SK-N-MC (cell line): ENCODE results near the gene TSHZ1.

ENCODE experiments used
- EZH2 ChIP-seq: fragments of 200-600 bp; sonication (generic); IDR thresholded peaks from one replicate; pipeline ENCODE4 v1.6.1; 2017; ENCODE audit warnings: antibody characterized with exemption
- FOXP2 ChIP-seq: optimal IDR thresholded peaks from 2 replicates; pipeline ENCODE3; 2011; ENCODE audit warnings: mild to moderate bottlenecking, moderate library complexity; ENCODE audit not compliant: insufficient read depth; ENCODE audit errors: extremely low read length, control extremely low read depth

- TF ChIP-seq FOXP2, result no peak
- no peak for TF ChIP-seq EZH2
These were observed 19.8 kb downstream of the TSHZ1 start for GRCh38 chr18:75230163-75231052.
